GM12801 (cell line): ENCODE results near the gene KATNAL1.

Experiments
- CTCF ChIP-seq: IDR thresholded peaks from one replicate; pipeline ENCODE4 v1.5.1; 2011; ENCODE audit warnings: control low read depth; ENCODE audit not compliant: insufficient read length; ENCODE audit errors: extremely low read depth

Gene KATNAL1

DNA sequence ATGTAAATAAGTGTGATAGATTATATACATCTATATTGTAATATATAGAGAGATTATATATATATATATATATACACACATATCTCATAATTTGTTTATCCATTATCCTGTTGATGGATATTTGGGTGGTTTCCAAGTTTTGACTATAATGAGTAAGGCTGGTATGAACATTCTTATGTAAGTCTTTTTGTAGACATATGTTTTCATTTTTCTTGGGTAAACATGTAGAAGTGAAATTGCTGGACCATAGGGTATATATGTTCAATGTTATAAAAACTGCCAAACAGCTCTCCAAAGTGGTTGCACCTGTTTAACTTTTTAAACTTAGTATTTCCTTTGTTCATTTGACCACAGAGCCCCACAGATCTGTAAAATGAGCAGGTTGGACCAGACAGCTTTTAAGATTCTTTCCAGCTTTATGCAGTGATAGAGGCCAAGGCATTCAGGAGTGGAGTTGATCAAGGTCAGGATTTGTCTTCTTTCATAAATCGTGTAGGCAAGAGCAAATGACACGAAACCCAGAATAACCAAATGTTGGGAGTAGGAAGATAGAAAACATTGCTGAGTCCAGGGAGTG lies 21.7 kb upstream of the KATNAL1 start:
- no peak for TF ChIP-seq CTCF

- no peak for TF ChIP-seq CTCF
These were observed 18.3 kb upstream of the KATNAL1 start for GRCh38 chr13:30325668-30326067.

DNA sequence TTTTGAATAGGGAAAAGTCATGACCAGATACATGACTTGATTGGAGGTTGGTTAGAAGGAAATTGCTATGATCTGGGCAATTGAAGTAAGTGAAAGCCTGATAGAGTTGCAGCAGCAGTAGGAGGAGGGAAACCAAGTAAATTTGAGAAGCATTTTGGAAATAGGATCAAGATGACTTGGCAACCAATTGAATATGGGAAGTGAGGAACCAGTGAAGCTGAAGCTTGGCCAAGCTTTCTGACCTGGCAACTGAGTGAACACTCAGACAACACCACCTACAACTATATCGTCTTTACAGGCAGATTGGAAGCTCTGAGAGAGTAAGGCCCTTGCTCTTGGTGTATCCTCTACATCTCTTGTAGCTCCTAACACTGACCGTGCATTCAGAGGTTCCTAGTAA lies 16.2 kb upstream of the KATNAL1 start:
- no peak for TF ChIP-seq CTCF

- no peak for TF ChIP-seq CTCF
These were observed 15.1 kb upstream of the KATNAL1 start for GRCh38 chr13:30322428-30322827.

DNA sequence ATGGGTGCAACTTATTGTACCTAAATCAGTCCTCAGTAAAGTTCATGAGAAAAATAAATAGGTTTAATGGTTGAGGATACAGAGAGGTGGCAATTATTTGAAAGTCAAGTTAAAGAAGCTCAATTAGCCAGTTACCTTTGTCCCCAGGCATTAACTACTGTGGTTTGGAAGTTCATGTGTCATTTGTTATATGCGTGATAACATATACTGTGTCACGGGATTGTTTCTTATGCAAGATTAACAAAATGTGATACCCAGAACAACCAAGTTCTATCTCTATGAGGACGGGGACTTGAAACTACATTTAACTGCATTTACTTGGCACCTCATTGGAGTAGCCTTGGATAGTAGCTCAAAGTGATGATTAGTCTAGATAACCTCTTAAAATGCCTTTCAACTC lies 13.9 kb upstream of the KATNAL1 start:
- TF ChIP-seq CTCF: no peak

DNA sequence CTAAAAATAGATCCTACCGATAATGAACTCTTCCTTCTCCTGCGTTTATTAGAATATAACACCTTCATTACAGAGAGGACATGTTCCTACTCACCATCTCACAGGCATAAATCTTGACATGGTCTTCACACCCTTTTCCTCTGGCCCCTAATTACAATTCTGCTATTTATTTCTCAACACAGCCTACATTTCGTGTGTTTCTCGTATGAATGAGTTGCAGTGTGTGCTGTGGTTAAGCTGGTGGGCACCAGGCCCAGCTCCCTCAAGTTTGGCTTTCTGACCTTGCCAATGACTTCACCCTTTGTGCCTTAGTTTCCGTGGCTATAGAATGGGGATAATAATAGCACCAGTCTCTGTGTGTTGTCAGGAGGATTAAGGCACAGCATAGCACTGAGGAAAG lies 12.3 kb upstream of the KATNAL1 start:
- no peak for TF ChIP-seq CTCF

DNA sequence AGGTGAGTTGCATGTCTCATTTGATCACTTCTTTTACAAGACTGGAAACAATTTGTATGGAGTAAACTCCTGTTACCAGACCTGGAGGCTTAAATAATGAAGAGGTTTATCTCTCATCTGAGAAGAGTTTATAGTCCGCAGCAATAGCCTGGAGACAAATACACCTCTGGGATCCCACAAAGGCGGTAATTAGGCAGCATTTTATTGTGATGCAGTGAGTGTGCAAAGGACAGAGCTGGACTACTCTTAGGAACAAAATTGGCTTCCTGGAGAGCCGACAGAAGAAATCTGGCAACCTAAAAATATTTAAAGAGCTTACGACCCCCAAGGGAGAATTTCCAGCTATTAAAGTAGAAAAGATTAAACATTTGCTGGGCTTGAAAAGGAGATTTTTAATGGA lies 11.8 kb upstream of the KATNAL1 start:
- no peak for TF ChIP-seq CTCF

GRCh38 chr13:30318026-30318425 lies 10.7 kb upstream of the KATNAL1 start:
- no peak for TF ChIP-seq CTCF
